ENCODE data around the gene RAC2.

Gene RAC2

GRCh38 chr22:37263966-37264887 is 20.2 kb upstream of the RAC2 start:
- H3F3A ChIP-seq (ENCODE audit: insufficient read depth, low read length): peaks cover 11% of the 10 kb centered on the region; the same call in 1 of the 2 replicates
- no peaks in the 10 kb centered on the region for H3K9me3 ChIP-seq (replicated peaks; ENCODE audit: insufficient read depth, low read length)
- 0 out of 2 replicates have a peak overlapping the region, but pooled peaks have one; percentile 27 for H2AFZ ChIP-seq (ENCODE audit: low read length)
- no peaks in the 10 kb centered on the region for H3K27me3 ChIP-seq (replicated peaks; ENCODE audit: insufficient read depth, low read length)
- TF ChIP-seq EZH2phosphoT487 (IDR thresholded peaks at IDR 0.05; ENCODE audit: low read length) (no peak), EZH2 (optimal IDR thresholded peaks at IDR 0.05; ENCODE audit: low read depth, low read length) (no peak), CTCF (IDR thresholded peaks at IDR 0.05; ENCODE audit: low read length) (no peak)
- peaks cover 30% of the 10 kb centered on the region for H3K4me1 ChIP-seq (ENCODE audit: low read length)
- no peaks in the 10 kb centered on the region for H3K79me2 ChIP-seq (ENCODE audit: low read length)
- no peaks in the 10 kb centered on the region for H3K9me2 ChIP-seq (replicated peaks; ENCODE audit: insufficient read depth, low read length)
- no peak overlapping the region for H3K4me3 ChIP-seq (ENCODE audit: low read length)
- H4K20me1 ChIP-seq (ENCODE audit: insufficient read depth, low read length): no peaks in the 10 kb centered on the region
- H3K4me2 ChIP-seq (ENCODE audit: low read depth, low read length): 0 out of 2 replicates have a peak overlapping the region, but pooled peaks have one; percentile 3
- no peak for DNase-seq
- no peaks in the 10 kb centered on the region for H3K36me3 ChIP-seq (replicated peaks; ENCODE audit: insufficient read depth, low read length)
- H3K9ac ChIP-seq (ENCODE audit: low read length): no peak overlapping the region
- H3K27ac ChIP-seq (ENCODE audit: low read length): no peak overlapping the region

DNA sequence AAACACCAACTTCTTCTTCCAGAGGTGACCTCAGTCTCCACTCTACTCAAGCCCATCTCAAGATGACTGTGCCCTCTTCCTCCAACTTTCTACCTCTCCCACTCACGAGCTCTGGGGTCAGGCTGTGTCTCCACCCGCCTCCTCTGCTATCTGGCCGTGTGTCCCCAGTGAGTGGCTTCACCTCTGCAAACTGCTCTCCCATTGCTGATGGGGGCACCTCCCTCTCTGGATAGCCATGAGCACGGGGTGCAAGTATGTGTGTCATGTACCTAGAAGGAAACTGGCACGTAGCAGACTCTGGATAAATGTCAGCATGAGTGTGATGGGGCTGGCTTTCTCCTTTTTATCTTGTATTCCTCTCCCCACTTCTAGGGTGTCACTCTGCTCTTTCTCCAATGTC is 18.3 kb upstream of the RAC2 start:
- no peaks in the 10 kb centered on the region for H3K9me2 ChIP-seq (replicated peaks; ENCODE audit: insufficient read depth, low read length)
- H3K27ac ChIP-seq (ENCODE audit: low read length): no peak overlapping the region
- no peaks in the 10 kb centered on the region for H3K36me3 ChIP-seq (replicated peaks; ENCODE audit: insufficient read depth, low read length)
- H3K4me1 ChIP-seq (ENCODE audit: low read length): peaks cover 24% of the 10 kb centered on the region
- no peaks in the 10 kb centered on the region for H3K27me3 ChIP-seq (replicated peaks; ENCODE audit: insufficient read depth, low read length)
- H3K79me2 ChIP-seq (ENCODE audit: low read length): no peaks in the 10 kb centered on the region
- H4K20me1 ChIP-seq (ENCODE audit: insufficient read depth, low read length): no peaks in the 10 kb centered on the region
- no peak overlapping the region for H2AFZ ChIP-seq (ENCODE audit: low read length)
- no peaks in the 10 kb centered on the region for H3K9me3 ChIP-seq (replicated peaks; ENCODE audit: insufficient read depth, low read length)
- no peak overlapping the region for H3K4me3 ChIP-seq (ENCODE audit: low read length)
- H3F3A ChIP-seq (ENCODE audit: insufficient read depth, low read length): 0 out of 2 replicates have a peak, but pooled peaks cover 3% of the 10 kb centered on the region
- H3K9ac ChIP-seq (ENCODE audit: low read length): no peak overlapping the region
- H3K4me2 ChIP-seq (ENCODE audit: low read depth, low read length): no peak overlapping the region
- no peak for DNase-seq
- TF ChIP-seq EZH2 (optimal IDR thresholded peaks at IDR 0.05; ENCODE audit: low read depth, low read length) (no peak), CTCF (IDR thresholded peaks at IDR 0.05; ENCODE audit: low read length) (no peak), EZH2phosphoT487 (IDR thresholded peaks at IDR 0.05; ENCODE audit: low read length) (no peak)

GRCh38 chr22:37260901-37261336 is 16.9 kb upstream of the RAC2 start:
- Histone ChIP-seq H3K27me3 (replicated peaks; ENCODE audit: insufficient read depth, low read length) (no peaks in the 10 kb centered on the region), H4K20me1 (ENCODE audit: insufficient read depth, low read length) (no peaks in the 10 kb centered on the region), H2AFZ (ENCODE audit: low read length) (peak overlapping the region; percentile 50), H3K36me3 (replicated peaks; ENCODE audit: insufficient read depth, low read length) (no peaks in the 10 kb centered on the region), H3K9me2 (replicated peaks; ENCODE audit: insufficient read depth, low read length) (no peaks in the 10 kb centered on the region), H3K4me3 (ENCODE audit: low read length) (no peak overlapping the region), H3K79me2 (ENCODE audit: low read length) (no peaks in the 10 kb centered on the region), H3K4me1 (ENCODE audit: low read length) (peaks cover 16% of the 10 kb centered on the region), H3K9ac (ENCODE audit: low read length) (no peak overlapping the region), H3K9me3 (replicated peaks; ENCODE audit: insufficient read depth, low read length) (no peaks in the 10 kb centered on the region), H3F3A (ENCODE audit: insufficient read depth, low read length) (0 out of 2 replicates have a peak, but pooled peaks cover 2% of the 10 kb centered on the region), H3K27ac (ENCODE audit: low read length) (no peak overlapping the region), H3K4me2 (ENCODE audit: low read depth, low read length) (peak overlapping the region; percentile 27; the same call in 1 of the 2 replicates)
- TF ChIP-seq CTCF (IDR thresholded peaks at IDR 0.05; ENCODE audit: low read length) (peak; percentile 96), EZH2 (optimal IDR thresholded peaks at IDR 0.05; ENCODE audit: low read depth, low read length) (no peak)
- peak; percentile 76 for DNase-seq

Data from MM.1S (cell line).